Renal cortical epithelial cell (primary cell): ENCODE measurements around the gene EFNB3. TPM values are rescaled to one million over a fixed set of nuclear protein-coding genes. Genes with fewer than 3 reads are reported as not detected.

Experiments used
- DNase-seq: peaks from one replicate; pipeline ENCODE4 v3.0.0-alpha.2; 2011; ENCODE audit warnings: low read depth
- total RNA-seq: library from RNA; depleted of rRNA; stranded (reverse); fragments of >200 nt; gene quantifications from 2 replicates; pipeline ENCODE4 v1.2.3, GENCODE V29; 2014

EFNB3 gene
- total RNA-seq, 1 donor from 2014 or later: 2.9 TPM

- DNase-seq: no peak
These were observed 7.0 kb upstream of the EFNB3 start for GRCh38 chr17:7697828-7698588.

- DNase-seq: no peak
These were observed 4.5 kb upstream of the EFNB3 start for GRCh38 chr17:7700510-7700909.

- DNase-seq: no peak
These were observed 3.3 kb upstream of the EFNB3 start for GRCh38 chr17:7701681-7702080.

GRCh38 chr17:7702776-7703175 lies 2.2 kb upstream of the EFNB3 start:
- no peak for DNase-seq

GRCh38 chr17:7703584-7704479 lies 1.2 kb upstream of the EFNB3 start:
- peak; percentile 64 for DNase-seq

DNA sequence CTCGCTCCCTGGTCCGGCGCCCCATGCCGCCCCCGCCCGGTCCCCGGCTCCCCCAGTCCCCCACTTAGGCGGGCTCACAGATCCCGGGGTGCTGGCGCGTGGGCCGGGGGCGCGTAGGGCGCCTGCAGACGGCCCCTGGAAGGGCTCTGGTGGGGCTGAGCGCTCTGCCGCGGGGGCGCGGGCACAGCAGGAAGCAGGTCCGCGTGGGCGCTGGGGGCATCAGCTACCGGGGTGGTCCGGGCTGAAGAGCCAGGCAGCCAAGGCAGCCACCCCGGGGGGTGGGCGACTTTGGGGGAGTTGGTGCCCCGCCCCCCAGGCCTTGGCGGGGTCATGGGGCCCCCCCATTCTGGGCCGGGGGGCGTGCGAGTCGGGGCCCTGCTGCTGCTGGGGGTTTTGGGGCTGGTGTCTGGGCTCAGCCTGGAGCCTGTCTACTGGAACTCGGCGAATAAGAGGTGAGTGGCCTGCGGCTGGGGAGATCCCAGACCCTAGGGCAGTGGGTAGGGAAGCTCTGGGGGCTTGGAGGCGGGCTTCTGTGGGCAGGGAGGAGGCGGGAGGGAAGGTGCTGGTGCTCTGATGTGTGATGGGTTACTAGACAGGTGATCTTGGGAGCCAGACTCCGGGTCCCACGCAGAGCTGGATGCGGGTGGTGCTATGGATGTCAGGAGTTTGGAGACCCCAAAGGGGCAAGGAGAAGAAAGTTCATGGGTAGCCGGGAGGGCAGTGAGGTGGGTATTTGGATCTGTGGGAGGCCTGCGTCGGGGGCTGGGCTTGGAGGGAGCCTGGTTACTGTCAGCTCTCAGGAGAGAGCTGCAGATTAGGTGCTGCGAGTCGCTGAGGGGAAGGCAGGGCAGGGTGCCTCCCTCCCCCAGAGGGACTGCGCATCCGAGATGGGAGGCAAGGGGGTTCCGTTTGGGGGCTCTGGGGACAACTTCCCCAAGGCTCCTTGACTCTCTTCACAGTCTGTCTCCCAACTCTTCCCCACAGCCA lies 560 bp downstream of the EFNB3 start:
- no peak for DNase-seq

GRCh38 chr17:7706631-7707354 lies 1.8 kb downstream of the EFNB3 start:
- DNase-seq: no peak

DNA sequence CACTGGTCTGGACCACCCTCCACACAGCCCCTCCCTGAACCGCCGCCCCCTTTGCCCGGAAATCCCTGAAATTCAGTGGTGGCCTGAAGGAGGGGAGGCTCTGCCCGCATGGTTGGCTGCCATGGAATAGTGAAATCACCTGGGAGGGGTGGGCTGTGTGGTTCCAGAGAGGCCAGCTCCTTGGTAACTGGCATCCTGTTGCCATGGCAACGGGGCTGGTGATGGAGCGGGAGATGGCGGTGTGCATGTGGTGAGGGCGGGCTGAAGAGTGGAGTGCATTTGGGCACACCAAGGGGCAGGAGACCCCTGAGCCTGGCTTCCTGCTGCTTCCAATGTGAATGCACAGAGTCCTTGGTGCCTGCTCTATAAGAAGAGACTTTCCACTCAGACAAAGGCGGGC lies 2.4 kb downstream of the EFNB3 start:
- no peak for DNase-seq

GRCh38 chr17:7707858-7708750 lies 3.1 kb downstream of the EFNB3 start:
- no peak for DNase-seq

DNA sequence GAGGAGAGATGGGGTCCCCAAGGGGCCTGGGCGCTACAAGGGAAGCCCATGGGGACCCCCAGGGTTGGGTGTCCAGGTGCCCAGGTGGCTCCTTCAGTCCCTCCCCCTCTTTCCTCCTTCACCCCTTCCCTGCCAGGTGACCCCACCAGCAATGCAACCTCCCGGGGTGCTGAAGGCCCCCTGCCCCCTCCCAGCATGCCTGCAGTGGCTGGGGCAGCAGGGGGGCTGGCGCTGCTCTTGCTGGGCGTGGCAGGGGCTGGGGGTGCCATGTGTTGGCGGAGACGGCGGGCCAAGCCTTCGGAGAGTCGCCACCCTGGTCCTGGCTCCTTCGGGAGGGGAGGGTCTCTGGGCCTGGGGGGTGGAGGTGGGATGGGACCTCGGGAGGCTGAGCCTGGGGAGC lies 4.0 kb downstream of the EFNB3 start:
- DNase-seq: no peak

DNA sequence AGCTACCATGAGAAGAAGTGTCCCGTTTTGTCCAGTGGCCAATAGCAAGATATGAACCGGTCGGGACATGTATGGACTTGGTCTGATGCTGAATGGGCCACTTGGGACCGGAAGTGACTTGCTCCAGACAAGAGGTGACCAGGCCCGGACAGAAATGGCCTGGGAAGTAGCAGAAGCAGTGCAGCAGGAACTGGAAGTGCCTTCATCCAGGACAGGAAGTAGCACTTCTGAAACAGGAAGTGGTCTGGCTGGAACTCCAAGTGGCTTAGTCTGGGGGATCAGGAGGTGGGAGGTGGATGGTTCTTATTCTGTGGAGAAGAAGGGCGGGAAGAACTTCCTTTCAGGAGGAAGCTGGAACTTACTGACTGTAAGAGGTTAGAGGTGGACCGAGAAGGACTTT lies 5.3 kb downstream of the EFNB3 start:
- DNase-seq: no peak

- DNase-seq: no peak
These were observed 6.2 kb downstream of the EFNB3 start for GRCh38 chr17:7711051-7711755.

DNA sequence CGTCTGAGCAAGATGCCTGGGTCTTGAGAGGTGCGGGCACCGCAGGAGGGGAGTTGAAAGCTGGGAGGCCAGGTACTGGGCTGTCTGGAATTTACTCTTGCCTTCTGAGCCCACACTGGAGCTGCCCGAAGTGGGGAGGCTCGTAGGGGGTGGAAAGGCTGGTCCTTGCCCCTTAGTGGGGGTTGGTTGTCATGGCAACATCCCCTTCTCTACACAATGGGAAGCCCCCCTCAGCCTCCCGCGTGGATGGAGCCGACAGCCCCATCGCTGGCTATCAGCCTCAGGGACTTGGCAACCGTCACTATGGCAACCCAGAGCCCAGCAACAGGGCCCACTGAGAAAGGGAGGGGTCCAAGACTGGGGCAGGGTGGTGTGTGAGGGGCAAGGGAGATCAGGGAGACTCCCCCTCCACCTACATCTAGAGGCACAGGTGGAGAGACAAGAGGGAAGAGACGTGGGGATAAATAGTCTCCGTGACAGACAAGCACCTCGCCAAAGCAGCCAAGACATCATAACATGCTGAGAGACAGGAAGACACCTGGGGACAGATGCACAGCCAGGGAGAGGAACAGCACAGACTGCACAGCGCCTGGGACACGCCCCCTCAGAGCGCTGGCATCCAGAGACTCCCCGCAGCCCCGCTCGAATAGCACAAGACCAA lies 7.2 kb downstream of the EFNB3 start:
- DNase-seq: no peak

DNA sequence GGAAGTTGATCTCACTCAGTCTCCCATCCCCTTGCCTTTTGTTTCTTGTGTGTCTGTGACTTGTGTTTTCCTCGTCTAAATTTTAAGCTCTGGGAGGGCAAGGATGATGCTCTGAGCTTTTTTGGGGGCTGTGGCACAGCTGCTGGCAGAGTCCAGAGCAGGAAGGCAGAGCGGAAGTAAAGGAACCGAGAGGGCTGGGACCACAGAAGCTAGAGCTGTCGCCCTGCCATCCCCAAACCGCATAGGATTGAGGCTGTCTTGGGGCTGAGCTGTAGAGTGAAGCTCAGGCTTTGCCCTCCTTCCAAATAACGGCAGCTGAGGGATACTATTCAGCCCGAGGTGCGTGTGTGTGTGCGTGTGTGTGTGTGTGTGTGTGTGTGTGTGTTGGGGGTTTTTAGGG lies 8.8 kb downstream of the EFNB3 start:
- DNase-seq: no peak

GRCh38 chr17:7714721-7715594 lies 10.0 kb downstream of the EFNB3 start:
- no peak for DNase-seq

GRCh38 chr17:7715936-7716886 lies 11.2 kb downstream of the EFNB3 start:
- DNase-seq: no peak
